ENCODE results near the gene PRKACB. TPM values are rescaled to one million over a fixed set of nuclear protein-coding genes. Genes with fewer than 3 reads are reported as not detected.

PRKACB gene
- total and polyA plus RNA-seq, 2 experiments from 2014 or later: 14.6 to 28.0 TPM

DNA sequence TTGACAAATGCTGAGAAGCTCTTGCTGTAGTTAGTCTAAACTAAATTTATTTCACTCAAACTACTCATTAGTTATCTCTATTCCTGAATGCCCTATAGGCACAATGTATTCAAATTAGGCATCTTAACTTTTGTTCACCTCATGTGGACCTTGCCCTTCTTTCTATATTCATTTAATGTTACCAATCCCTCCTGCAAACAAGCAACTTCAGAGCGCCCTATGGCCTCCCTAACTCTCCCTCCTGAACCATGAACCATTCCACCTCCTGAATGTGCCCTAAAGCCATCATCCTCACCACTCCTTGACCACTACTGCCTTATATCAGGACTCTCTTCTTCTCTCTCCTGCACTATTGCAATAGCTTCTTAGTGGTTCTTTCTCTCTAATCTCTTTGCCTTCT lies 122.7 kb downstream of the PRKACB start:
- no peaks in the 10 kb centered on the region for H3K9me3 Mint-ChIP-seq
- no peaks in the 10 kb centered on the region for H3K27me3 Mint-ChIP-seq (ENCODE audit: insufficient read depth, low read depth, poor library complexity)
- Histone ChIP-seq H3K36me3 (ENCODE audit: insufficient read depth) (no peaks in the 10 kb centered on the region), H3K27ac (ENCODE audit: low read depth) (no peak overlapping the region), H4K20me1 (replicated peaks; ENCODE audit: insufficient read depth) (no peaks in the 10 kb centered on the region), H3K9me2 (ENCODE audit: insufficient read depth) (no peaks in the 10 kb centered on the region), H3K4me3 (no peak overlapping the region), H2AFZ (no peak overlapping the region), H3K4me2 (no peak overlapping the region), H3K79me2 (replicated peaks; ENCODE audit: insufficient read depth) (no peaks in the 10 kb centered on the region), H3F3A (replicated peaks; ENCODE audit: low read depth) (no peaks in the 10 kb centered on the region), H3K4me1 (ENCODE audit: insufficient read depth) (peaks cover 10% of the 10 kb centered on the region; the same call in 1 of the 2 replicates), H3K27me3 (ENCODE audit: insufficient read depth) (no peaks in the 10 kb centered on the region)
- peaks cover 11% of the 10 kb centered on the region for H3K4me1 Mint-ChIP-seq
- H3K36me3 Mint-ChIP-seq (ENCODE audit: low read depth): no peaks in the 10 kb centered on the region
- no peak overlapping the region for H3K4me3 Mint-ChIP-seq
- TF ChIP-seq ZNF331 (CRISPR knock-in tag; IDR thresholded peaks at IDR 0.05; ENCODE audit: low read depth) (no peak), STAT1 (IDR thresholded peaks at IDR 0.05; ENCODE audit: unreplicated experiment) (no peak), ZNF114 (CRISPR knock-in tag; IDR thresholded peaks at IDR 0.05) (no peak), JUNB (IDR thresholded peaks at IDR 0.05; ENCODE audit: unreplicated experiment) (no peak), EZH2 (IDR thresholded peaks at IDR 0.05; ENCODE audit: low read depth, unreplicated experiment) (no peak), EZH2phosphoT487 (IDR thresholded peaks at IDR 0.05; ENCODE audit: unreplicated experiment) (no peak), POLR2AphosphoS5 (IDR thresholded peaks at IDR 0.05; ENCODE audit: low read depth) (no peak), CREB1 (CRISPR knock-in tag; IDR thresholded peaks at IDR 0.05; ENCODE audit: low read depth) (no peak), NANOG (IDR thresholded peaks at IDR 0.05; ENCODE audit: borderline replicate concordance) (no peak)
- TF ChIP-seq, protein P1, sequence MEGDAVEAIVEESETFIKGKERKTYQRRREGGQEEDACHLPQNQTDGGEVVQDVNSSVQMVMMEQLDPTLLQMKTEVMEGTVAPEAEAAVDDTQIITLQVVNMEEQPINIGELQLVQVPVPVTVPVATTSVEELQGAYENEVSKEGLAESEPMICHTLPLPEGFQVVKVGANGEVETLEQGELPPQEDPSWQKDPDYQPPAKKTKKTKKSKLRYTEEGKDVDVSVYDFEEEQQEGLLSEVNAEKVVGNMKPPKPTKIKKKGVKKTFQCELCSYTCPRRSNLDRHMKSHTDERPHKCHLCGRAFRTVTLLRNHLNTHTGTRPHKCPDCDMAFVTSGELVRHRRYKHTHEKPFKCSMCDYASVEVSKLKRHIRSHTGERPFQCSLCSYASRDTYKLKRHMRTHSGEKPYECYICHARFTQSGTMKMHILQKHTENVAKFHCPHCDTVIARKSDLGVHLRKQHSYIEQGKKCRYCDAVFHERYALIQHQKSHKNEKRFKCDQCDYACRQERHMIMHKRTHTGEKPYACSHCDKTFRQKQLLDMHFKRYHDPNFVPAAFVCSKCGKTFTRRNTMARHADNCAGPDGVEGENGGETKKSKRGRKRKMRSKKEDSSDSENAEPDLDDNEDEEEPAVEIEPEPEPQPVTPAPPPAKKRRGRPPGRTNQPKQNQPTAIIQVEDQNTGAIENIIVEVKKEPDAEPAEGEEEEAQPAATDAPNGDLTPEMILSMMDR (conservative IDR thresholded peaks at IDR 0.05; ENCODE audit: low read depth in 2 of 2): no peak
- TF ChIP-seq, protein P2, sequence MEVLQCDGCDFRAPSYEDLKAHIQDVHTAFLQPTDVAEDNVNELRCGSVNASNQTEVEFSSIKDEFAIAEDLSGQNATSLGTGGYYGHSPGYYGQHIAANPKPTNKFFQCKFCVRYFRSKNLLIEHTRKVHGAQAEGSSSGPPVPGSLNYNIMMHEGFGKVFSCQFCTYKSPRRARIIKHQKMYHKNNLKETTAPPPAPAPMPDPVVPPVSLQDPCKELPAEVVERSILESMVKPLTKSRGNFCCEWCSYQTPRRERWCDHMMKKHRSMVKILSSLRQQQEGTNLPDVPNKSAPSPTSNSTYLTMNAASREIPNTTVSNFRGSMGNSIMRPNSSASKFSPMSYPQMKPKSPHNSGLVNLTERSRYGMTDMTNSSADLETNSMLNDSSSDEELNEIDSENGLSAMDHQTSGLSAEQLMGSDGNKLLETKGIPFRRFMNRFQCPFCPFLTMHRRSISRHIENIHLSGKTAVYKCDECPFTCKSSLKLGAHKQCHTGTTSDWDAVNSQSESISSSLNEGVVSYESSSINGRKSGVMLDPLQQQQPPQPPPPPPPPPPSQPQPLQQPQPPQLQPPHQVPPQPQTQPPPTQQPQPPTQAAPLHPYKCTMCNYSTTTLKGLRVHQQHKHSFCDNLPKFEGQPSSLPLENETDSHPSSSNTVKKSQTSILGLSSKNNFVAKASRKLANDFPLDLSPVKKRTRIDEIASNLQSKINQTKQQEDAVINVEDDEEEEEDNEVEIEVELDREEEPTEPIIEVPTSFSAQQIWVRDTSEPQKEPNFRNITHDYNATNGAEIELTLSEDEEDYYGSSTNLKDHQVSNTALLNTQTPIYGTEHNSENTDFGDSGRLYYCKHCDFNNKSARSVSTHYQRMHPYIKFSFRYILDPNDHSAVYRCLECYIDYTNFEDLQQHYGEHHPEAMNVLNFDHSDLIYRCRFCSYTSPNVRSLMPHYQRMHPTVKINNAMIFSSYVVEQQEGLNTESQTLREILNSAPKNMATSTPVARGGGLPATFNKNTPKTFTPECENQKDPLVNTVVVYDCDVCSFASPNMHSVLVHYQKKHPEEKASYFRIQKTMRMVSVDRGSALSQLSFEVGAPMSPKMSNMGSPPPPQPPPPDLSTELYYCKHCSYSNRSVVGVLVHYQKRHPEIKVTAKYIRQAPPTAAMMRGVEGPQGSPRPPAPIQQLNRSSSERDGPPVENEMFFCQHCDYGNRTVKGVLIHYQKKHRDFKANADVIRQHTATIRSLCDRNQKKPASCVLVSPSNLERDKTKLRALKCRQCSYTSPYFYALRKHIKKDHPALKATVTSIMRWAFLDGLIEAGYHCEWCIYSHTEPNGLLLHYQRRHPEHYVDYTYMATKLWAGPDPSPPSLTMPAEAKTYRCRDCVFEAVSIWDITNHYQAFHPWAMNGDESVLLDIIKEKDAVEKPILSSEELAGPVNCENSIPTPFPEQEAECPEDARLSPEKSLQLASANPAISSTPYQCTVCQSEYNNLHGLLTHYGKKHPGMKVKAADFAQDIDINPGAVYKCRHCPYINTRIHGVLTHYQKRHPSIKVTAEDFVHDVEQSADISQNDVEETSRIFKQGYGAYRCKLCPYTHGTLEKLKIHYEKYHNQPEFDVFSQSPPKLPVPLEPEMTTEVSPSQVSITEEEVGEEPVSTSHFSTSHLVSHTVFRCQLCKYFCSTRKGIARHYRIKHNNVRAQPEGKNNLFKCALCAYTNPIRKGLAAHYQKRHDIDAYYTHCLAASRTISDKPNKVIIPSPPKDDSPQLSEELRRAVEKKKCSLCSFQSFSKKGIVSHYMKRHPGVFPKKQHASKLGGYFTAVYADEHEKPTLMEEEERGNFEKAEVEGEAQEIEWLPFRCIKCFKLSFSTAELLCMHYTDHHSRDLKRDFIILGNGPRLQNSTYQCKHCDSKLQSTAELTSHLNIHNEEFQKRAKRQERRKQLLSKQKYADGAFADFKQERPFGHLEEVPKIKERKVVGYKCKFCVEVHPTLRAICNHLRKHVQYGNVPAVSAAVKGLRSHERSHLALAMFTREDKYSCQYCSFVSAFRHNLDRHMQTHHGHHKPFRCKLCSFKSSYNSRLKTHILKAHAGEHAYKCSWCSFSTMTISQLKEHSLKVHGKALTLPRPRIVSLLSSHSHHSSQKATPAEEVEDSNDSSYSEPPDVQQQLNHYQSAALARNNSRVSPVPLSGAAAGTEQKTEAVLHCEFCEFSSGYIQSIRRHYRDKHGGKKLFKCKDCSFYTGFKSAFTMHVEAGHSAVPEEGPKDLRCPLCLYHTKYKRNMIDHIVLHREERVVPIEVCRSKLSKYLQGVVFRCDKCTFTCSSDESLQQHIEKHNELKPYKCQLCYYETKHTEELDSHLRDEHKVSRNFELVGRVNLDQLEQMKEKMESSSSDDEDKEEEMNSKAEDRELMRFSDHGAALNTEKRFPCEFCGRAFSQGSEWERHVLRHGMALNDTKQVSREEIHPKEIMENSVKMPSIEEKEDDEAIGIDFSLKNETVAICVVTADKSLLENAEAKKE (CRISPR knock-in tag; IDR thresholded peaks at IDR 0.05): no peak
- TF ChIP-seq, protein P3, sequence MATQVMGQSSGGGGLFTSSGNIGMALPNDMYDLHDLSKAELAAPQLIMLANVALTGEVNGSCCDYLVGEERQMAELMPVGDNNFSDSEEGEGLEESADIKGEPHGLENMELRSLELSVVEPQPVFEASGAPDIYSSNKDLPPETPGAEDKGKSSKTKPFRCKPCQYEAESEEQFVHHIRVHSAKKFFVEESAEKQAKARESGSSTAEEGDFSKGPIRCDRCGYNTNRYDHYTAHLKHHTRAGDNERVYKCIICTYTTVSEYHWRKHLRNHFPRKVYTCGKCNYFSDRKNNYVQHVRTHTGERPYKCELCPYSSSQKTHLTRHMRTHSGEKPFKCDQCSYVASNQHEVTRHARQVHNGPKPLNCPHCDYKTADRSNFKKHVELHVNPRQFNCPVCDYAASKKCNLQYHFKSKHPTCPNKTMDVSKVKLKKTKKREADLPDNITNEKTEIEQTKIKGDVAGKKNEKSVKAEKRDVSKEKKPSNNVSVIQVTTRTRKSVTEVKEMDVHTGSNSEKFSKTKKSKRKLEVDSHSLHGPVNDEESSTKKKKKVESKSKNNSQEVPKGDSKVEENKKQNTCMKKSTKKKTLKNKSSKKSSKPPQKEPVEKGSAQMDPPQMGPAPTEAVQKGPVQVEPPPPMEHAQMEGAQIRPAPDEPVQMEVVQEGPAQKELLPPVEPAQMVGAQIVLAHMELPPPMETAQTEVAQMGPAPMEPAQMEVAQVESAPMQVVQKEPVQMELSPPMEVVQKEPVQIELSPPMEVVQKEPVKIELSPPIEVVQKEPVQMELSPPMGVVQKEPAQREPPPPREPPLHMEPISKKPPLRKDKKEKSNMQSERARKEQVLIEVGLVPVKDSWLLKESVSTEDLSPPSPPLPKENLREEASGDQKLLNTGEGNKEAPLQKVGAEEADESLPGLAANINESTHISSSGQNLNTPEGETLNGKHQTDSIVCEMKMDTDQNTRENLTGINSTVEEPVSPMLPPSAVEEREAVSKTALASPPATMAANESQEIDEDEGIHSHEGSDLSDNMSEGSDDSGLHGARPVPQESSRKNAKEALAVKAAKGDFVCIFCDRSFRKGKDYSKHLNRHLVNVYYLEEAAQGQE (IDR thresholded peaks at IDR 0.05; ENCODE audit: unreplicated experiment): no peak
- TF ChIP-seq, protein P4, sequence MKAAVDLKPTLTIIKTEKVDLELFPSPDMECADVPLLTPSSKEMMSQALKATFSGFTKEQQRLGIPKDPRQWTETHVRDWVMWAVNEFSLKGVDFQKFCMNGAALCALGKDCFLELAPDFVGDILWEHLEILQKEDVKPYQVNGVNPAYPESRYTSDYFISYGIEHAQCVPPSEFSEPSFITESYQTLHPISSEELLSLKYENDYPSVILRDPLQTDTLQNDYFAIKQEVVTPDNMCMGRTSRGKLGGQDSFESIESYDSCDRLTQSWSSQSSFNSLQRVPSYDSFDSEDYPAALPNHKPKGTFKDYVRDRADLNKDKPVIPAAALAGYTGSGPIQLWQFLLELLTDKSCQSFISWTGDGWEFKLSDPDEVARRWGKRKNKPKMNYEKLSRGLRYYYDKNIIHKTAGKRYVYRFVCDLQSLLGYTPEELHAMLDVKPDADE (IDR thresholded peaks at IDR 0.05): no peak
- DNase-seq (ENCODE audit: low spot score) (no peak), ATAC-seq (no peak)
- H3K27ac Mint-ChIP-seq: no peak overlapping the region

Measured in GM23338 (cell line).